IPS DF 6.9 (cell line): Measurements from ENCODE around the gene TTC28.

ENCODE experiments used
- DNase-seq: peaks from one replicate; pipeline ENCODE4 v3.0.0-alpha.2; 2013; ENCODE audit warnings: low read depth, low spot score
- H3K27ac ChIP-seq: one replicate; pipeline ENCODE4 v1.5.1; 2013; ENCODE audit warnings: low read length, control low read depth
- H3K27me3 ChIP-seq: 2 replicates; pipeline ENCODE4 v1.6.1; 2013; ENCODE audit warnings: mild to moderate bottlenecking, low read length; ENCODE audit not compliant: control insufficient read depth, insufficient read depth
- H3K36me3 ChIP-seq: 2 replicates; pipeline ENCODE4 v1.6.1; 2013; ENCODE audit warnings: low read length; ENCODE audit not compliant: control insufficient read depth, insufficient read depth
- H3K4me1 ChIP-seq: 2 replicates; pipeline ENCODE4 v1.6.1; 2013; ENCODE audit warnings: low read length; ENCODE audit not compliant: control insufficient read depth, insufficient read depth
- H3K4me3 ChIP-seq: 2 replicates; pipeline ENCODE4 v1.5.1; 2013; ENCODE audit warnings: mild to moderate bottlenecking, low read length
- H3K9me3 ChIP-seq: 2 replicates; pipeline ENCODE4 v1.6.1; 2013; ENCODE audit warnings: low read length, inconsistent platforms; ENCODE audit not compliant: control insufficient read depth, insufficient read depth
- WGBS: extraction: QIAGEN DNeasy Blood & Tissue Kit; methylation state at CpG from one replicate; pipeline ENCODE4 v1.1.7; 2013; ENCODE audit warnings: mixed read lengths, missing lambda C conversion rate; ENCODE audit not compliant: insufficient read length, insufficient coverage; 5-methylcytosine and 5-hydroxymethylcytosine counted together

The TTC28 gene

DNA sequence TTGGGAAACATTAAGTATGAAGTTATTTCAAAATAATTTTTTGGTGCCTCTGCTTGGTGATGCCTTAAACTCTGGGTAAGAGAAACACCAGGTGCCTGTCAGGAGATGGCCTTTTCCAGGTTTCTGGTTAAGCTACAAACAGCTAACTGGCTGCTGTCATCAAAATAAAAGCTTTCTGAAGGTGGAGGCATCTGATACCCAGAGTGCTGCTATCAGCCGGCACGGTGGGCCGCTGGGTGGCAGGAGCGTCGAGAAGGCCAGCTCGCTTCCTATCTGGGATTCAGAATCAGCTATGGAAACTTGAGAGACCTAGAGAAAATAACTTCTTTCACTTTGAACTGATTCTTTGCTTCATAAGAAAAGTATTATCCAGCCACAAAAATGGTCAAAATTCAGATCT, 679.8 kb downstream of the TTC28 start:
- no peak overlapping the region for H3K27ac ChIP-seq
- no peak overlapping the region for H3K4me3 ChIP-seq
- WGBS = no CpG with 5 or more reads among the region's 6 CpGs
- H3K27me3 ChIP-seq = no peaks in the 10 kb centered on the region
- H3K4me1 ChIP-seq = no peaks in the 10 kb centered on the region; the same call in 1 of the 2 replicates
- no peaks in the 10 kb centered on the region for H3K9me3 ChIP-seq
- no peaks in the 10 kb centered on the region for H3K36me3 ChIP-seq
- no peak for DNase-seq

DNA sequence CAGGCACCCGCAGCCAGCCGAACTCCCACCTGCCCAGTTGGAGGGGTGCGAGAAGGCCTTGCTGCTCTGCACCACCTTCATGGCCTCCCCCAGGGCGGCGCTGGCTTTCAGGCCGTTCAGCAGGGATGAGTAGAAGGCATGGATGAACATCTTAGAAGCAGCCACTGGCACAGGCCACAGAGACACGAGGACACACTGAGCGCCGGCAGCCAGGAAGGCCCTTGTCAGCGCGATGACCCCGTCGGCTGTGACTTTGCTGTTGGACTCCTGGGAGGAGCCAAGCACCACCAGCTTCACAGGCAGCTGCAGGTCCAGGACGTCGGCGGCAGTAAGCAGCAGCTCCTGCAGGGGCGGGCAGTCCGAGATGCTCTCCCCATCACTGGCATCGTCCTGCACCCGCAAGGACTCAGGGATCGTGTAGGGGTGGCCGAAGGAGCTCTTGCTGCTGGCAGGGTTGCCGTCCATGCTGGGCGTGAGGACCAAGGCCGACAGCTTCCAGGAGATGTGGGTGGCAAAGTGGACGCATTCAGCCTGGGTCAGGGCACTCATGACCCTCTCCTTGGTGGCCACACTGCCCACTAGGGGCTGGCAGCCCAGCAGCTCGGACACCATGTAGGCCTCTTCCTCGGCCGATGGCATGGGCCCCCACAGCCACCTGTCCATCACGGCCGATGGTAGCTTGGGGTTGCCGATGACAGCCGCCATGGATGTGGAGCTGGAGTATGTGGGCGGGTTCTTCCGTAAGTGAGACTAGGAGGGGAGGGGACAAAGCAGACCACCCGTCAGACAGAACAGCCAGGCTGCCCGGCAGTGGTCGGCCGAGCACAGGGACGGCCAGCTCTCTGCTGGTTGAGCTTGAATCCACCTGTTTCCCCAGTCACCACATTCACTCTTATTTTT, 680.9 kb downstream of the TTC28 start:
- WGBS = no CpG with 5 or more reads among the region's 40 CpGs

DNA sequence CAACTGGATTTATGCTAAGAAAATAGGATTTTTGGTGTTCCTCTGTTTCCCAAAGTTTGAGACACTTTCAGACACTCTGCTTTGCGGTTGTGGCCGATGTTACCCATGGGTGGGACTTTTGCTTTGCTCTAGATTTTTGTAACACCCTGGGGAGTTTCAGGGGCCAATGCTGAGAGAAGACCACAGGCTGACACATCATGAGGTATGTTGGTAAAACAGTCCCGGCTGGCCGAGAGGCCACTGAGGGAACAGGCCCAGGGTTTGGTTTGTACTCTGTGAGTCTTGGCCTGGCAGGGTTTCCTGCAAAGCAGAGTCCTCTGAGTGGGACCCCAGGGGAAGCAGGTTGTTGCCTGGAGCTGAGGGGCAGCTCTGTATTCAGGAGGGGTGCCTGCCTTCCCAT, 682.1 kb downstream of the TTC28 start:
- H3K4me3 ChIP-seq = no peak overlapping the region
- no peaks in the 10 kb centered on the region for H3K27me3 ChIP-seq
- no peaks in the 10 kb centered on the region for H3K9me3 ChIP-seq
- no peak for DNase-seq
- H3K4me1 ChIP-seq = no peaks in the 10 kb centered on the region
- WGBS = no CpG with 5 or more reads among the region's 4 CpGs
- H3K36me3 ChIP-seq = no peaks in the 10 kb centered on the region; the same call in 1 of the 2 replicates
- H3K27ac ChIP-seq = no peak overlapping the region

More for the DNA sequence above, 680.9 kb downstream of the TTC28 start:
- Histone ChIP-seq H3K27me3 (no peaks in the 10 kb centered on the region), H3K4me1 (no peaks in the 10 kb centered on the region; the same call in 1 of the 2 replicates), H3K36me3 (no peaks in the 10 kb centered on the region), H3K9me3 (no peaks in the 10 kb centered on the region), H3K4me3 (no peak overlapping the region), H3K27ac (no peak overlapping the region)
- no peak for DNase-seq

DNA sequence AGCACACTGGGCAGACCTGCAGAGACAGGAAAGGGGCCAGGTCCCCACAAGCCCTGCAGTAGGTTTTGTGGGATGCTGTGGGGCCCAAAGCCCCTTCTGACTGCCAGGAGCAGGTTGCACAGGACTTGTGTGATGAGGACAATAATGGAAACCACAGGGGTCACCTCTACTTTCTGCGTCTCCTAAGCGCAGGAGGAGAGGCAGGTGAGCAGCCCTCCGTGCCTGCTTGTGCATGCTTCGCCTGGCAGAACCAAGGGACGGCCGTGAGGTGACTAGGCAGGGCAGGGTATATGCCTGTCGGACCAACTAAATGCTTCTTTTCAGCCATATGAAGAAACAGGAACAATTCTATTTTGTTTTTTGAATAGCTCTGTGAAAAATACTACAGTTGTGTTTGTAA, 682.7 kb downstream of the TTC28 start:
- H3K27me3 ChIP-seq = no peaks in the 10 kb centered on the region
- no peak overlapping the region for H3K4me3 ChIP-seq
- H3K9me3 ChIP-seq = no peaks in the 10 kb centered on the region
- H3K27ac ChIP-seq = no peak overlapping the region
- no peaks in the 10 kb centered on the region; the same call in 1 of the 2 replicates for H3K36me3 ChIP-seq
- WGBS = no CpG with 5 or more reads among the region's 7 CpGs
- peaks cover 2% of the 10 kb centered on the region for H3K4me1 ChIP-seq
- DNase-seq = no peak

DNA sequence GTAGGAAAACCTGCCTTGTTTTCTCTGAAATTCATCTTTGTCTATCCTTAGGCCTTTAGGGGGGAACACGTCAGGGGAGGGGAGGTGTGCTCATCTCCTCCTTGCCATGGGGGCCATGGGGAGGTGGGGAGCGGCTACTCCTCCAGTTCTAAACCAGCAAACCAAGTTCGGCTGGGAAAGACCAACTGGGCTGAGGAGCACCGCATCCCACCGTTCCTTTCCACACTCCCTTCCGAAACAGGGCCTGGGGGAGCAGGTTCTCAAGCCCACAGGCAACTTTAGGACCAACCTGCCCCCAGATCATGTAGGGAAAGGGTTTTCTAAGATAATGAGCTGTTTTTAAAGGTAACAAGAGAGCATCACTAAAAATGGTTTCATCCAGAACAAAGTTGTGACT, 683.1 kb downstream of the TTC28 start:
- no CpG with 5 or more reads among the region's 6 CpGs for WGBS

DNA sequence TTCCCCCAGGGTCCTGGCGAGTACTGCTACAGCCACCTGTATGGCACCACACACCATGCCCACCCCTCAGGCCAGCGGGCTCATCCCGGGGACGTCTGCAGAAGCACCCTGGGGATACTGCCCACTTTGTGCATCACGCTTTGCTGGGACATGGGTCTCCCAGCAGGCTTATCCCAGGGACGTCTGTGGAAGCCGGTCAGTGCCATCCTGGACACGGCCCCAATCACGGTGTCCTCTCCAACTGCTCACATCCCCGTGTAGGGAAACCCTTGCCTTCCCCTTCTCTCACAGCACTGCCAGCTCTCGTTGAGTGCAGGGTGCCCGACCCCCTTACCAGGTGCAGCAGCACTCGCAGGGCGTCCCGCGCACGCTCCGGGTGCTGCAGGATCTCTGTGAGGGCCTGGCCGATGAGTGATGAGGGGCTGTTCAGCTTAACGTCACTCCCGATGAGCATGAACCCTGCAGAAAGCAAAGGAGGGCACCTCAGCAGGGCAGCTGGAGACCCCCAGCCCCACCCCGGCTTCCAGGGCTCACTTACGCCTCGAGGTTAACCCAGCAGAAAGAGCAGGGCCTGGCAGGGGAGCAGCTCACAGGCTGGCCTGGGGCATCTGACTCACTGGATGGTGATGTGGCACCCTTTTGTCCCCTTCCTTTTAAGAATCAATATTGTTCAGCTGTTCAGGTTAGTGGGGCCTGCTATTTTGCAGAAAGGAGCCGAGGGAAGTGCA, 683.7 kb downstream of the TTC28 start:
- H3K4me3 ChIP-seq = no peak overlapping the region
- no peaks in the 10 kb centered on the region for H3K9me3 ChIP-seq
- peaks cover 2% of the 10 kb centered on the region for H3K4me1 ChIP-seq
- no peak for DNase-seq
- H3K36me3 ChIP-seq = no peaks in the 10 kb centered on the region; the same call in 1 of the 2 replicates
- H3K27ac ChIP-seq = no peak overlapping the region
- WGBS = no CpG with 5 or more reads among the region's 25 CpGs
- no peaks in the 10 kb centered on the region for H3K27me3 ChIP-seq

More for the DNA sequence above, 683.1 kb downstream of the TTC28 start:
- DNase-seq = no peak
- Histone ChIP-seq H3K4me3 (no peak overlapping the region), H3K36me3 (no peaks in the 10 kb centered on the region; the same call in 1 of the 2 replicates), H3K4me1 (peaks cover 2% of the 10 kb centered on the region), H3K27ac (no peak overlapping the region), H3K9me3 (no peaks in the 10 kb centered on the region), H3K27me3 (no peaks in the 10 kb centered on the region)

DNA sequence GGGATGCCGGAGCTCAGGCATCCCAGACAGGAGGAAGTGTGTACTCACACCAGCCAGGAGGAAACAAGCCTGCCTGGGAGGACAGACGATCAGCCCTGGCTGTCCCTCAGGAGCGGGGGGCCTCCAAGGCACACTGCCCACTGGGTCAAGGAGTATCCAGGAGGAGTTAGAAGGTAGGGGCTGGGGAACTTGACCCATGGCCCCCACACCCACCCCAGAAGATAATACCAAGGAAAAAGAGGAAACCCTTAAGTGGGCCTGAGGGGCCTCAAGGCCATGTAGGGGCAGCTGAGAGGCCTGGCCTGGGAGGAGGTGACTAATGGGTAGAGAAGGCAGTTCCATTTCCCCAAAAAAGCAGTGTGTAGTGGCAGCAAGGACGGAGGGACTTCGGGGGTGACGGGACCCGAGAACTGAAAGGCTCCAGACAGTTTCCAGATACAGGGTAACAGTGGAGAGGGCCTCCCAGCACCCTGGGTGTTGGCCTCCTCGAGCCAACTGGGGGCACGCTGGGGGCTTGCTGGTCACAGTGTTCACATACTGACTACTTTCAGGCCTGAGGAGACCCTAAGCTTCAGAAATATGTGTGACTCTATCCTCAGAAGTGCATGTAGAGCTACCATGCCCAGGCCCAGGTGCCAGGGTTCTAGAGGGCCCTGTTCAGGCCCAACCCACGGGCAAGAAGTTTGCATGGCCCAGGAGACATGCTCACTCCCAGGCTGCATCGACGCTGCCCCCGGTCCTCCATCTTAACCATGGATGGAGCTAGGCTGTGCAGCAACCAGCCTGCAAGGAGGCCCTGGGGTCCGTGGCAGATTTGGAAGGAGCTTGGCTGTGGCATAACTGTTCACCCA, 684.9 kb downstream of the TTC28 start:
- Histone ChIP-seq H3K27ac (no peak overlapping the region), H3K4me1 (peaks cover 2% of the 10 kb centered on the region), H3K9me3 (no peaks in the 10 kb centered on the region), H3K36me3 (no peaks in the 10 kb centered on the region; the same call in 1 of the 2 replicates), H3K4me3 (no peak overlapping the region), H3K27me3 (no peaks in the 10 kb centered on the region)
- no peak for DNase-seq
- WGBS = no CpG with 5 or more reads among the region's 14 CpGs

DNA sequence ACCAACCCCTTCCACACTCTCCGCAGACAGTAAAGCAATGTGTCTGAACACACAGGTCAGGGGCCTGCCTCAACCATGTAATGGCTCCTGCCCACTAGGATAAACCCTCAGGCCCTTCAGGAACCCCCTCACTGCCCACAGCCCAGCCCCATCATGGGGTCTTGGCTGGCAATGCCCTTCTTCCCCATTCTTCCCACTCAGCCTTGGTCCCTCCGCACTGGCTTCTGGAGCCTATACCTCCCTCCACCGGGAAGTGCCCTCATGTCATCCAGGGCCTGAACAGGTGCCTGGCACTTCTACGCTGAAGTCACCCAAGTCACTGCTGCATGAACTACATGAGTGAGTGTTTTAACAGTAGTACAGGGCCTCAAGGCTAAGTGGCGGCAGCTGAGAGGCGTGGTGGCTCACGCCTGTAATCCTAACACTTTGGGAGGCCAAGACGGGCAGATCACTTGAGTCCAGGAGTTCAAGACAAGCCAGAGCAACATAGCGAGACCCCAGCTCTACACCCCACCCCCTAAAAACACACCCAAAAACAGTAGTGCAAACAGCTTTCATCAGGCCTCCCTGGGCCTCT, 685.8 kb downstream of the TTC28 start:
- peaks cover 2% of the 10 kb centered on the region for H3K4me1 ChIP-seq
- DNase-seq = no peak
- H3K36me3 ChIP-seq = no peaks in the 10 kb centered on the region; the same call in 1 of the 2 replicates
- no peaks in the 10 kb centered on the region for H3K27me3 ChIP-seq
- H3K4me3 ChIP-seq = no peak overlapping the region
- WGBS = no CpG with 5 or more reads among the region's 9 CpGs
- no peaks in the 10 kb centered on the region for H3K9me3 ChIP-seq
- H3K27ac ChIP-seq = no peak overlapping the region

DNA sequence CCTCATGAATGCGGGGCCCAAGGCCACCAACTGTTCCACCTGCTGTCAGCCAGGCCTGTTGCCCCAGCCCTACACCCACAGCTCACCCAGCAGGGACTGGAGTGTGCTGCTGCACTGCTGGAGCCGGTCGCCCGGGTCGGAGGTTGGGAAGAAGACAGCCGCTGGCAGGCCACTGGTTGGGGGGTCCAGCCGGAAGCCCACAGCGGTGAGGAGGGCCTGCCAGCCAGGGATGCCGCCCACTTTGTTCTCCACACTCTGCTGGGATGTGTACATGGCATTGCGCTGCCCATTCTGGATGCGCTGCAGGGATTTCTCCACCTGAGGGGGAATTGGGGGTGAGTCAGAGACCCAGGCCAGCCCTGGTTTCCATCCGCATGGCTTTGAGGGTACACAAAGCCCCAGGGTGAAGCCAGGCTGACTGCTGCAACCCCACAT, 686.4 kb downstream of the TTC28 start:
- no peak for DNase-seq
- no peaks in the 10 kb centered on the region for H3K27me3 ChIP-seq
- H3K4me3 ChIP-seq = no peak overlapping the region
- peaks cover 2% of the 10 kb centered on the region for H3K4me1 ChIP-seq
- WGBS = no CpG with 5 or more reads among the region's 12 CpGs
- H3K36me3 ChIP-seq = no peaks in the 10 kb centered on the region; the same call in 1 of the 2 replicates
- H3K27ac ChIP-seq = no peak overlapping the region
- no peaks in the 10 kb centered on the region for H3K9me3 ChIP-seq
